ENCODE results near the gene TRHDE.

TRHDE gene

GRCh38 chr12:72522411-72522810 lies 250.2 kb downstream of the TRHDE start:
- no peak for DNase-seq

GRCh38 chr12:72523754-72524153 lies 251.6 kb downstream of the TRHDE start:
- no peak for DNase-seq

- DNase-seq = no peak
Measured at GRCh38 chr12:72535212-72535990, 263.2 kb downstream of the TRHDE start.

GRCh38 chr12:72540811-72541210 lies 268.6 kb downstream of the TRHDE start:
- no peak for DNase-seq

GRCh38 chr12:72543777-72544467 lies 271.8 kb downstream of the TRHDE start:
- no peak for DNase-seq

- DNase-seq = no peak
Measured at GRCh38 chr12:72546106-72546505, 273.9 kb downstream of the TRHDE start.

- DNase-seq = no peak
Measured at GRCh38 chr12:72547573-72547972, 275.4 kb downstream of the TRHDE start.

DNA sequence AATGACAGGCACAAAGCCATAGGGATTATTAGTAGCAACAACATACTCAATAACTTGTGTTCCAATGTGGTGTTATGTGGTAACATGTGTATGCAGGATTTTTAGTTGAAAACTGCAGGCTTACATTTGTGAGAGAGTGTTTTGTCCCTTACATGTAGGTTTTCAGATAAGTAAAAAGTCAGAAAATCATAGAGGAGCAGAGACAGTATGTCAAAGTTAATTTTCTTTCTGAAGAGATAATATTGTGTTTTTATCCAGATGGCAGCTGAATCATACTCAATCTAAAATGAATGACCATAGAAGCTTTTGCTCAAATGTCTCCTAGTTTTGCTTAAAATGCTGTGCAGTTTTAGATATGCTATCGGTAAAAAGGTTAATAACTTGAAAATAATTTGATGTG lies 277.0 kb downstream of the TRHDE start:
- DNase-seq = no peak

- DNase-seq = no peak
Measured at GRCh38 chr12:72560003-72560769, 288.0 kb downstream of the TRHDE start.

DNA sequence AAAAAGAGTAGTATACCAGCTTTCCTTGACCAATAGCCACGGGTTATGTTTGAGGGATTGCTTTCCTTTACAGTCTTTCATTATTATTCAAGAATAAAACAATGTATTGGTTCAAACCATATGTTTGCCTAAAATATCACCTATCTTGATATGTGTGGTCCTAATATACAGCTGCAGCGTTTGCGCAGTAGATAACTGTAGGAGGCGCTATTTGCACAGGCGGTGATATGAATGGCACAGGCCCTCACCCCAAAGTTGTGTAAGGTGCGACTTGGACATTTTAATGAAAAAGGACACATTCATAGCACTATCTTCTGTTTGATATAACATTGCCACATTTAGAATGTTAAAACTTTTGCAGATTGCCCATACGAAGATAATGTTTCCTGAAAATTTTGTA lies 298.4 kb downstream of the TRHDE start:
- no peak for DNase-seq

DNA sequence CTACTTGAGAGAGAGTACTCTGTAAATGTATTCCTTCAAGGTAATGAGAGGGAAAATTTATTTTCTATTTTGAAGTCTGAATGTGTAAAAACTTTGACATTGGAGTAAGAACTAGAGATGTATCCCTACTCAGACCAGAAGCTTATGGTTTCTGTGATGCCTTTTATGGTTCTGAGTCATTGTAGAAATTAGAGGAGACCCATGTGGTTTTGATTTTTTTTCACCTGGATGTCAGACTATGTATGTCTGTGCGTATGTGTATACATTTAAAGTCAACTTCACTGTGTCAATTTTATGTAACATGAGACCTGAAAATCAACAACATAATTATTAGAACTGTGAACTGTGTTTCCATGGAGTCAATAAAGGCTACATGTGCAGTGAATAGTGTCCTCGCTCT lies 302.0 kb downstream of the TRHDE start:
- no peak for DNase-seq

DNA sequence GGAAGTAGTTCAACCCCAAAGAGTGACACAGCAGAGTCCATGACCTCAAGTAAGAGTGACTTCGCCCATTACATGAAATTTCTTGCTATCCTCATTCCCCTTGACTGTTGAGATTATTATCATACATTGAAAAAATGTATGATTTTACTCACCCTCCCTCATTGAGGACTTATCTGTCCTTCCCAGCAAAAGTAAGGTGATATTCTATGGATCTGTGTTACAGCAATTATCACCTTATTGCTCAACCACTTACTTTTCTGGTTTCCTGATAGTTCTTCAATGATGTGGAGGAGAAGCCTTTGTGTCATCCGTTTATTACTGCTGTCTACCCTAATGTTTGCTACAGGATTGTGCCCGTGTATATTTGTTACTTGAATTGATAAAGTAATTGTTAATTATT lies 306.2 kb downstream of the TRHDE start:
- DNase-seq = no peak

- no peak for DNase-seq
Measured at GRCh38 chr12:72586456-72586855, 314.3 kb downstream of the TRHDE start.

DNA sequence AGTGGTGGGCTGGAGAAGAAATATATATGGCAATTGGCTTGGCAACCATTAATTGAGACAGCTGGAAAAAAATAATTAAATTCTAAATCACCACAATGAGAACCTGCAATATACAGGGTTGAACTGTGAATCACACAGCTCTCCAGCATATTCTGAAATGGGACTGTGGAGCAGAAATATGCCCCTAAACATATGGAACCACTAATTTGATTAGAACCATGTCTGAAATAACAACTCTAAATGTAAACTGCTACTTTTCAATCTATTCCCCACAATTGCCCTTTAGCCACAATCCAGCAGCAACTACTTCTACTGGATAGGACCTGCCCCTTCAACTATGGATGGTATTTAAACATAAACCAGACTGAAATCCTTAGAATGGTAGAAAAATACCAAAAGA lies 330.4 kb downstream of the TRHDE start:
- DNase-seq = no peak

DNA sequence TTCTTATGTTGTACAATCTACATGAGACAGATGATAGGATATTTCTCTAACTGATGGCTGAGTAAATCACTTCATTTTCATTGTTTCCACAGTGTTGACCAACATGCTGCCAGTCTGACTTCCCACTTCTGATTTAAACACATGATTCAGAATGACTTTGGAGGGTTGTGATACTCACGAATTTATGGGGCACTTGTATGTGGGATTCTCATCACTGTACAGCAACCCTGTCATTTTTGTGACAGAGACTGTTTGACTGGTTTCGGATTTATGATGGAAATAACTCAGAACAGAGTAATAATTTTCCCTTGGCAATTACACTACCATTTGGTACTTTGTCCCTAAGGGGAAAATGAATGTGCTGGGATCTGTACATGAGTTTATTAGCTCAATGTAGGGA lies 333.8 kb downstream of the TRHDE start:
- DNase-seq = no peak

- DNase-seq = no peak
Measured at GRCh38 chr12:72610342-72610741, 338.2 kb downstream of the TRHDE start.

GRCh38 chr12:72610854-72611358 lies 338.7 kb downstream of the TRHDE start:
- DNase-seq = no peak

DNA sequence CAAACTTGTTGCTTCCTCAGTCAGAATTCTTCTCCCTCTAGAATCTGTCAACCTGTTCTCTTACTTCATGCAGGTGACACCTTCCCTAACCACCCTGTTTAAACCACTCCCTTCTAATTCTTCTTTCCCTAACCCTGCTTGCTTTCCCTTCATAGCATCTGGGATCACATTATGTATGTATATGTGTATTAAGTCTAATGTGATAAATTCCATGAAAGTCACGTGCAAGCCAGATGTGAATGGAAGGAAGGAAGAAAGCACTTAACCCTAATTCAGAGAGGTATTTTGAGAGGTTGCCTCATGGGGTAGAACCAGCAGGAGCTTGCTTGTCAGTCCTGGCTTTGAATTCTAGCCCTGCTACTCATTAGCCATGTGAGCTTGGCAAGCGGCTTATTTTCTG lies 340.0 kb downstream of the TRHDE start:
- no peak for DNase-seq

DNA sequence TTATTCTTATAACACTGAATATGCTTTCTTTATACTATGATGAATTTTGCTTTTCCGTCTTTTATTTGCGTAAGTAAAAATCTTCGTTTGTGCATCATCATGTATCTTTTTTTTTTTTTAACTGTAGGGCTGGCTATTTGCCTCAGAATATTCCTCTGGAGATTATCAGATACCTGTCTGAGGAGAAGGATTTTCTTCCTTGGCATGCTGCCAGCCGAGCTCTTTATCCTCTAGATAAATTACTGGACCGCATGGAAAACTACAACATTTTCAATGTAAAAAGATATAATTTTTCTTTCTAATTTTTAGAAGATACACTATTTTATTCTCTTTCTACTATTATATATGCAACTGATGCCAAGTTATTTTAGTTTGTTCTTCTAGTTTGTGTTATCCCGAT lies 346.6 kb downstream of the TRHDE start:
- no peak for DNase-seq

- DNase-seq = no peak
Measured at GRCh38 chr12:72622556-72622955, 350.4 kb downstream of the TRHDE start.

DNA sequence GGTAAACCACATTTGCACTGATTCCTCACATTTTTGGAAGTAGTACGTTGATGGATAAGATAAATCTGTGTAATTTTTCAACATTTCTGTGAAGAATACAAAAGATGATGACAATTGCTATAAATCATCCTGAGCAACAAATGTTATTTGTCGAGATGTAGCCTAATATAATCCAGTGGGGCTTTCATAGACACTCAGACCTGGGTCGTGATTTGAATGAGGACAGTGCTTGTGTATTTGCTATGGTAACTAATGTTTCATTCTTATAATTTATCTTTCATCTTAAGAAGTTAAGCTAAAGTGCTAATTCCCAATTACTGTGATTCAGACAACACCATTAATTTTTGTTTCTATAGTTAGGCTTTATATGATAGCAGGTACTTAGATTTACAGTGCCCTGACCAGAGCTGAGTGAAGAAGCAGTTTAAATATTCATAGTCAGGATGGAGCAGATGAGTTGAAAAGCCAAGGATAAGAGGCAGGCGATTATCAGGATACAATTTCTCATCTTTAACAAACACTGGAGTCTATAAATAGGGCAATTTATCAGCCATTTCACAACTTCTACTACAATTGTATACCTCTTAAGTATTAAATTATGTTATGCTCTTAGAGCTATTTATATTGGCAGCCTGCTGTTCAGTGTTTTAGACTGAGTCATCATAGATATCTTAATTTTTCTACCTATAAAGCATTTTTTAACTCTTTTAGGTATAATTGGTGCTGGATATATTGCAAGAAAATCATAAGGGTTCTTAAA lies 359.9 kb downstream of the TRHDE start:
- no peak for DNase-seq

DNA sequence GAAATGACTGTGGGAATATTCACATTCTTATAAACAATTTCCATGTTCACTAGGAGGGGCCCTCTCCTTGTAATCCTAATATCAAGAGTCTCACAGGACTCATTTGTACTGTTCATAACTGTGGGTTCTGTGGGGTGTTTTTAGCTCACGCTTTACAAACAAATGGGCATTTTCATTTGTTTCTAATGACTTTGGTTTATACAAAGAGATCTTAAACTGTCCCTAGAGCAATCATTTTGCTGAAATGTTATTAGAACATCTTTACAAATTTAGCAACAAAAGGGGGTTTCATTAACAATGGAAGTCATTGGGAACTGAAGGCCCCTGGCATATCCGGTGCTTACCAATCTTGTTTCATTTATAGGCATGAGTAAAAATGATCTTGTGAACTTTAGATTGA lies 370.5 kb downstream of the TRHDE start:
- no peak for DNase-seq

DNA sequence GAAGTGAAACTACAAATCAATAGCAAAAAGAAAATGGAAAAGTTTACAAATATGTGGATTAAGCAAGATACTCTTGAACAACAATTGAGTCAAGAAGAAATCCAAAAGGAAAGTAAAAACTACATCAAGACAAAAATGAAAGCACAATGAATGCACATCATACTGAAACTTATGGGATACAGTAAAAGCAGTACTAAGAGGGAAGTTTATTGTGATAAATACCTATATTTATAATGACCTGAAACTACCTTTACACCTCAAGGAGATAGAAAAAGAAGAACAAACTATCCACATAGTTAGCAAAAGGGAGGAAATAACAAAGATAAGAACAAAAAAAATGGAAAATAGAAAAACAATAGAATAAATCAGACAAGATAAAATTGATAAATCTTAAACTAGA lies 375.0 kb downstream of the TRHDE start:
- DNase-seq = no peak

All from DMS79 (cell line).